Measurements from ENCODE around the gene NBL1.
"Not testable (repeated sequence)": the region's sequence is repeated elsewhere in the genome, so short reads cannot be mapped to it uniquely, and the experiment has no call there.

GRCh38 chr1:19636749-19637148 lies 7.4 kb upstream of the NBL1 start:
- not testable (repeated sequence) for TF ChIP-seq POLR2A (IDR thresholded peaks at IDR 0.05; ENCODE audit: low read depth, low read length); POLR2AphosphoS5 (IDR thresholded peaks at IDR 0.05; ENCODE audit: low read depth, low read length); TAF1 (IDR thresholded peaks at IDR 0.05; ENCODE audit: borderline replicate concordance, low read depth, low read length)
